ENCODE data around the gene ZEB2. TPM values are rescaled to one million over a fixed set of nuclear protein-coding genes. Genes with fewer than 3 reads are reported as not detected.

The ZEB2 gene
- total and polyA plus RNA-seq, 2 of the 13 experiments (the other 11 are each of a cell fraction or from before 2014, with no cell fraction given): 0.07 TPM; not detected in 1

DNA sequence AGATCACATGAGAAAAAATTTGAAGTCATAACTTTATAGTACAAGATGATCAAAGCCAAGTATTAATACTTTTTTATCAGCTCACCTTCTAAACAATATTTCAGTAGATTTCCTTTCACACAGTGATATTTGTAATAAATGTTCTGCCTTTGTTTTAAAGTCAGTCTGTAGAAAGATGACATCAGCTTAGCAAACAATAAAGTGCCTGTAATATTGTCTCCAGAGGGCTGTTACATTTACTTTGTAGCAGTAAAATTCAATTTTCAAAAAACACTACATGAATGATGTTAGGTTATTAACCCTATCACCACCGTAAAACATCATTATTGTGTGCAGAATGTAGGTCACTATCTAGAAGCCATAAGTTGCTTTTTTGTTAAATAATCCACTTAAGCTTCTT lies 49.6 kb downstream of the ZEB2 start:
- in situ Hi-C loops (cut with HindIII; ENCODE audit: extremely low pct_ligation_motif_present, low pct_unique_long_range_greater_than_20kb) (no loop called here), intact Hi-C loops (cut with micrococcal nuclease; ENCODE audit: unreplicated experiment) (no loop called here)
- Histone ChIP-seq H3K36me3 (replicated peaks in 1 of 2; ENCODE audit: control insufficient read depth in 1 of 2, insufficient read depth in 2 of 2, low read length in 2 of 2) (no peaks in the 10 kb centered on the region), H3K27me3 (ENCODE audit: control insufficient read depth in 1 of 2, insufficient read depth in 2 of 2, low read length in 2 of 2) (no peaks in the 10 kb centered on the region), H3K27ac (ENCODE audit: extremely low read length, insufficient read depth, low read length) (no peak overlapping the region), H3K4me3 (replicated peaks in 1 of 3; ENCODE audit: insufficient read depth in 1 of 3, low read depth in 2 of 3, low read length in 3 of 3) (no peak overlapping the region), H3K4me2 (ENCODE audit: low read depth, low read length) (no peak overlapping the region), H3K79me2 (ENCODE audit: insufficient read depth, low read length) (no peaks in the 10 kb centered on the region), H3K9ac (ENCODE audit: insufficient read depth, low read depth, low read length) (no peak overlapping the region), H3K9me3 (ENCODE audit: low read length) (no peaks in the 10 kb centered on the region), H3K4me1 (ENCODE audit: insufficient read depth, low read length) (no peaks in the 10 kb centered on the region), H4K20me1 (ENCODE audit: insufficient read depth, low read length) (no peaks in the 10 kb centered on the region), H2AFZ (ENCODE audit: low read length) (no peak overlapping the region)
- CTCF ChIA-PET (ENCODE audit: low intra/inter-chr PET ratio, low total read pairs): no interaction called here
- 2% methylated on average over 1 of the region's 1 CpG for WGBS (ENCODE audit: low lambda C conversion rate)
- ATAC-seq: no peak
- POLR2A ChIA-PET: no interaction called here
- BruUV-seq (replicated peaks): no TSS peak
- no peak for DNase-seq (ENCODE audit: low spot score)
- FAIRE-seq: no peak
- TF ChIP-seq ZNF337 (CRISPR knock-in tag; IDR thresholded peaks at IDR 0.05; ENCODE audit: borderline replicate concordance, low read depth): no peak
- no peak for TF ChIP-seq KAT7 (CRISPR knock-in tag; IDR thresholded peaks at IDR 0.05; ENCODE audit: borderline replicate concordance)
- no peak for TF ChIP-seq ZNF816 (CRISPR knock-in tag; IDR thresholded peaks at IDR 0.05; ENCODE audit: borderline replicate concordance)
- TF ChIP-seq, protein P1, sequence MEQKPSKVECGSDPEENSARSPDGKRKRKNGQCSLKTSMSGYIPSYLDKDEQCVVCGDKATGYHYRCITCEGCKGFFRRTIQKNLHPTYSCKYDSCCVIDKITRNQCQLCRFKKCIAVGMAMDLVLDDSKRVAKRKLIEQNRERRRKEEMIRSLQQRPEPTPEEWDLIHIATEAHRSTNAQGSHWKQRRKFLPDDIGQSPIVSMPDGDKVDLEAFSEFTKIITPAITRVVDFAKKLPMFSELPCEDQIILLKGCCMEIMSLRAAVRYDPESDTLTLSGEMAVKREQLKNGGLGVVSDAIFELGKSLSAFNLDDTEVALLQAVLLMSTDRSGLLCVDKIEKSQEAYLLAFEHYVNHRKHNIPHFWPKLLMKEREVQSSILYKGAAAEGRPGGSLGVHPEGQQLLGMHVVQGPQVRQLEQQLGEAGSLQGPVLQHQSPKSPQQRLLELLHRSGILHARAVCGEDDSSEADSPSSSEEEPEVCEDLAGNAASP (CRISPR knock-in tag; IDR thresholded peaks at IDR 0.05; ENCODE audit: borderline replicate concordance): no peak
- TF ChIP-seq, protein P2, sequence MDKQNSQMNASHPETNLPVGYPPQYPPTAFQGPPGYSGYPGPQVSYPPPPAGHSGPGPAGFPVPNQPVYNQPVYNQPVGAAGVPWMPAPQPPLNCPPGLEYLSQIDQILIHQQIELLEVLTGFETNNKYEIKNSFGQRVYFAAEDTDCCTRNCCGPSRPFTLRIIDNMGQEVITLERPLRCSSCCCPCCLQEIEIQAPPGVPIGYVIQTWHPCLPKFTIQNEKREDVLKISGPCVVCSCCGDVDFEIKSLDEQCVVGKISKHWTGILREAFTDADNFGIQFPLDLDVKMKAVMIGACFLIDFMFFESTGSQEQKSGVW (CRISPR knock-in tag; IDR thresholded peaks at IDR 0.05; ENCODE audit: borderline replicate concordance): no peak
- TF ChIP-seq MIER3 (CRISPR knock-in tag; IDR thresholded peaks at IDR 0.05; ENCODE audit: borderline replicate concordance): no peak
- TF ChIP-seq, protein P3, sequence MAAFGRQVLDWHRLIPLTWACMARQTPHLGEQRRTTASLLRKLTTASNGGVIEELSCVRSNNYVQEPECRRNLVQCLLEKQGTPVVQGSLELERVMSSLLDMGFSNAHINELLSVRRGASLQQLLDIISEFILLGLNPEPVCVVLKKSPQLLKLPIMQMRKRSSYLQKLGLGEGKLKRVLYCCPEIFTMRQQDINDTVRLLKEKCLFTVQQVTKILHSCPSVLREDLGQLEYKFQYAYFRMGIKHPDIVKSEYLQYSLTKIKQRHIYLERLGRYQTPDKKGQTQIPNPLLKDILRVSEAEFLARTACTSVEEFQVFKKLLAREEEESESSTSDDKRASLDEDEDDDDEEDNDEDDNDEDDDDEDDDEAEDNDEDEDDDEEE (CRISPR knock-in tag; IDR thresholded peaks at IDR 0.05): no peak
- no peak for TF ChIP-seq U2AF2 (IDR thresholded peaks at IDR 0.05; ENCODE audit: low read depth, low read length)
- TF ChIP-seq, protein P4, sequence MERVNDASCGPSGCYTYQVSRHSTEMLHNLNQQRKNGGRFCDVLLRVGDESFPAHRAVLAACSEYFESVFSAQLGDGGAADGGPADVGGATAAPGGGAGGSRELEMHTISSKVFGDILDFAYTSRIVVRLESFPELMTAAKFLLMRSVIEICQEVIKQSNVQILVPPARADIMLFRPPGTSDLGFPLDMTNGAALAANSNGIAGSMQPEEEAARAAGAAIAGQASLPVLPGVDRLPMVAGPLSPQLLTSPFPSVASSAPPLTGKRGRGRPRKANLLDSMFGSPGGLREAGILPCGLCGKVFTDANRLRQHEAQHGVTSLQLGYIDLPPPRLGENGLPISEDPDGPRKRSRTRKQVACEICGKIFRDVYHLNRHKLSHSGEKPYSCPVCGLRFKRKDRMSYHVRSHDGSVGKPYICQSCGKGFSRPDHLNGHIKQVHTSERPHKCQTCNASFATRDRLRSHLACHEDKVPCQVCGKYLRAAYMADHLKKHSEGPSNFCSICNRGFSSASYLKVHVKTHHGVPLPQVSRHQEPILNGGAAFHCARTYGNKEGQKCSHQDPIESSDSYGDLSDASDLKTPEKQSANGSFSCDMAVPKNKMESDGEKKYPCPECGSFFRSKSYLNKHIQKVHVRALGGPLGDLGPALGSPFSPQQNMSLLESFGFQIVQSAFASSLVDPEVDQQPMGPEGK (CRISPR knock-in tag; IDR thresholded peaks at IDR 0.05): no peak
- no peak for TF ChIP-seq KLF11 (CRISPR knock-in tag; IDR thresholded peaks at IDR 0.05)
- TF ChIP-seq, protein P5, sequence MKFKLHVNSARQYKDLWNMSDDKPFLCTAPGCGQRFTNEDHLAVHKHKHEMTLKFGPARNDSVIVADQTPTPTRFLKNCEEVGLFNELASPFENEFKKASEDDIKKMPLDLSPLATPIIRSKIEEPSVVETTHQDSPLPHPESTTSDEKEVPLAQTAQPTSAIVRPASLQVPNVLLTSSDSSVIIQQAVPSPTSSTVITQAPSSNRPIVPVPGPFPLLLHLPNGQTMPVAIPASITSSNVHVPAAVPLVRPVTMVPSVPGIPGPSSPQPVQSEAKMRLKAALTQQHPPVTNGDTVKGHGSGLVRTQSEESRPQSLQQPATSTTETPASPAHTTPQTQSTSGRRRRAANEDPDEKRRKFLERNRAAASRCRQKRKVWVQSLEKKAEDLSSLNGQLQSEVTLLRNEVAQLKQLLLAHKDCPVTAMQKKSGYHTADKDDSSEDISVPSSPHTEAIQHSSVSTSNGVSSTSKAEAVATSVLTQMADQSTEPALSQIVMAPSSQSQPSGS (CRISPR knock-in tag; IDR thresholded peaks at IDR 0.05): no peak
- no peak for TF ChIP-seq ZNF180 (CRISPR knock-in tag; IDR thresholded peaks at IDR 0.05; ENCODE audit: borderline replicate concordance, low read depth)
- no peak for TF ChIP-seq HDAC6 (IDR thresholded peaks at IDR 0.05; ENCODE audit: low read depth, low read length)
- TF ChIP-seq, protein P6, sequence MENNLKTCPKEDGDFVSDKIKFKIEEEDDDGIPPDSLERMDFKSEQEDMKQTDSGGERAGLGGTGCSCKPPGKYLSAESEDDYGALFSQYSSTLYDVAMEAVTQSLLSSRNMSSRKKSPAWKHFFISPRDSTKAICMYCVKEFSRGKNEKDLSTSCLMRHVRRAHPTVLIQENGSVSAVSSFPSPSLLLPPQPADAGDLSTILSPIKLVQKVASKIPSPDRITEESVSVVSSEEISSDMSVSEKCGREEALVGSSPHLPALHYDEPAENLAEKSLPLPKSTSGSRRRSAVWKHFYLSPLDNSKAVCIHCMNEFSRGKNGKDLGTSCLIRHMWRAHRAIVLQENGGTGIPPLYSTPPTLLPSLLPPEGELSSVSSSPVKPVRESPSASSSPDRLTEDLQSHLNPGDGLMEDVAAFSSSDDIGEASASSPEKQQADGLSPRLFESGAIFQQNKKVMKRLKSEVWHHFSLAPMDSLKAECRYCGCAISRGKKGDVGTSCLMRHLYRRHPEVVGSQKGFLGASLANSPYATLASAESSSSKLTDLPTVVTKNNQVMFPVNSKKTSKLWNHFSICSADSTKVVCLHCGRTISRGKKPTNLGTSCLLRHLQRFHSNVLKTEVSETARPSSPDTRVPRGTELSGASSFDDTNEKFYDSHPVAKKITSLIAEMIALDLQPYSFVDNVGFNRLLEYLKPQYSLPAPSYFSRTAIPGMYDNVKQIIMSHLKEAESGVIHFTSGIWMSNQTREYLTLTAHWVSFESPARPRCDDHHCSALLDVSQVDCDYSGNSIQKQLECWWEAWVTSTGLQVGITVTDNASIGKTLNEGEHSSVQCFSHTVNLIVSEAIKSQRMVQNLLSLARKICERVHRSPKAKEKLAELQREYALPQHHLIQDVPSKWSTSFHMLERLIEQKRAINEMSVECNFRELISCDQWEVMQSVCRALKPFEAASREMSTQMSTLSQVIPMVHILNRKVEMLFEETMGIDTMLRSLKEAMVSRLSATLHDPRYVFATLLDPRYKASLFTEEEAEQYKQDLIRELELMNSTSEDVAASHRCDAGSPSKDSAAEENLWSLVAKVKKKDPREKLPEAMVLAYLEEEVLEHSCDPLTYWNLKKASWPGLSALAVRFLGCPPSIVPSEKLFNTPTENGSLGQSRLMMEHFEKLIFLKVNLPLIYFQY (CRISPR knock-in tag; IDR thresholded peaks at IDR 0.05; ENCODE audit: borderline replicate concordance): no peak

Data from HepG2 (cell line).